HG02588 (cell line): ENCODE data around the gene NUPR2.
"Not testable (repeated sequence)": the region's sequence is repeated elsewhere in the genome, so short reads cannot be mapped to it uniquely, and the experiment has no call there.

Experiments used
- ATAC-seq: cut with Tn5 transposase; IDR thresholded peaks from one replicate; pipeline ENCODE4 v1.9.1; 2021; ENCODE audit warnings: mild to moderate bottlenecking, moderate library complexity; ENCODE audit not compliant: unreplicated experiment

Gene NUPR2, protein sequence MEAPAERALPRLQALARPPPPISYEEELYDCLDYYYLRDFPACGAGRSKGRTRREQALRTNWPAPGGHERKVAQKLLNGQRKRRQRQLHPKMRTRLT

DNA sequence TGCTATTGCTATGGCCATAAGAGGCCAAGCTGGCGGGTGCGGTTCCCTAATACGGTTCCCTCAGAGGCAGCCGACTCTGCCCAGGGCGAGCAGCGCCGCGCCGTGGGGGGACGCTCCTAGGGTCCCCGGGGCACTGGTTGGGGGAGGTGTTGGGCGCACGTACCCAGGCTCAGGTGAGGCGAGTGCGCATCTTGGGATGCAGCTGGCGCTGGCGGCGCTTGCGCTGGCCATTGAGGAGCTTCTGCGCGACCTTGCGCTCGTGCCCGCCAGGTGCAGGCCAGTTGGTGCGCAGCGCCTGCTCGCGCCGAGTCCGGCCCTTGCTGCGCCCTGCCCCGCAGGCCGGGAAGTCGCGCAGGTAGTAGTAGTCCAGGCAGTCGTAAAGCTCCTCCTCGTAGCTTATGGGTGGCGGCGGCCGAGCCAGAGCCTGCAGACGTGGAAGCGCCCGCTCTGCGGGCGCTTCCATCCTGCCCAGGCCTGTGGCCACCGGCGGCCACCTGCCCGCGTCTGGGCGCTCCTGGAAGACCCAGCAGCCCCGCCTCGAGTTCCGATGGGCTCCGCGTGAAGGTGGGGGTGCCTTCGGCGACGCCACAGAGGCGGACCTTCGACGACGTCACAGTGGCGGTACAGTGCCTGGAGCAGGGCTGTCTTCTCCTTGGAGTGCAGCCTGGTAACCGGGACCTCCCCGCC, at the start of gene NUPR2:
NUPR2 (minus strand) TSS at position 566 of the 687 bp plus-strand sequence; CDS start at position 463, 103 bp downstream.
- ATAC-seq = no peak

DNA sequence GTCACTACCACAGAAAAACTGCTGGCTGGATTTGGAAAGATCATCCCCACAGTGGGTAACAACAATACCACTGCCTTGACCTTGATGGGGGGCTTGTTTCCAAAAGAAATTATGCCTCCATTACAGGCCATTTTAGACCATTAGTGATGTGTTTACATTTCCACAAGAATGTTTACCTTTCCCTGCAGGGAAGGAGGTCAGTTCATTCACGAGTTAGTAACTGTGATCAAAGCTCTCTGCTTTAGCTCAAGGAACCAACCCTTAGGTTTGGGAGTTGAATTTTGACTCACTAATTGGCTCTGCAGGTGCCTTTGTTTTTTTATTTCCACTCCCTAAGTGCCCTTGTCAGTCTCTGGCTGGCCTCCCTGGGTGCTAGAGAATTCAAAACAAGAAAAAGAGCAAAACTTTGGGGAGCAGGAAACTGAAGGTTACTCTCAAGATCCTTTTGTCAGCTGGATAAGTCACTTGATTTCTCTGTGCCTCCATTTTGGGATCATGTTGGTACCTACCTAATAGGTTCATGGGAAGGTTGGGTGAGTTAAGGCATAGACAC, 41.1 kb upstream of the NUPR2 start:
- no peak for ATAC-seq

DNA sequence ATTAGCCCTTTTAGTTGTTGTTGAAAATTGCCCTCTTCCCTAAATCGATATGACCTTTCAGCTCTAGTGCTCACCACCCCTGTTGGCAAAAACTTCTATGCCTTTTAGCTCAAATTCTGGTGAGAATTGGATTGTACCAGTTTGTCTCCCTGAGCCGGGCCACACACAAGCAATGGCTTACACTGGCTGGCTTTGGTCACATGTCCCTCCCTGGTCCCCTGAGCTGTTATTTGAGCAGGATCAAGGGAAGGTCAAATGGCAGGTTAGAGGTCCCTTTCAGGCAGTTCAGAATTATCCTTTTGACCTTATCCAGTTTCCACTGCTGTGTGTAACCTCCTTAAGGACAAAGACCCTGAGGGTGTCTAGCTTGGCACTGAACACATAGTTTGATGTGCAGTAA, 14.8 kb upstream of the NUPR2 start:
- not testable (repeated sequence) for ATAC-seq

DNA sequence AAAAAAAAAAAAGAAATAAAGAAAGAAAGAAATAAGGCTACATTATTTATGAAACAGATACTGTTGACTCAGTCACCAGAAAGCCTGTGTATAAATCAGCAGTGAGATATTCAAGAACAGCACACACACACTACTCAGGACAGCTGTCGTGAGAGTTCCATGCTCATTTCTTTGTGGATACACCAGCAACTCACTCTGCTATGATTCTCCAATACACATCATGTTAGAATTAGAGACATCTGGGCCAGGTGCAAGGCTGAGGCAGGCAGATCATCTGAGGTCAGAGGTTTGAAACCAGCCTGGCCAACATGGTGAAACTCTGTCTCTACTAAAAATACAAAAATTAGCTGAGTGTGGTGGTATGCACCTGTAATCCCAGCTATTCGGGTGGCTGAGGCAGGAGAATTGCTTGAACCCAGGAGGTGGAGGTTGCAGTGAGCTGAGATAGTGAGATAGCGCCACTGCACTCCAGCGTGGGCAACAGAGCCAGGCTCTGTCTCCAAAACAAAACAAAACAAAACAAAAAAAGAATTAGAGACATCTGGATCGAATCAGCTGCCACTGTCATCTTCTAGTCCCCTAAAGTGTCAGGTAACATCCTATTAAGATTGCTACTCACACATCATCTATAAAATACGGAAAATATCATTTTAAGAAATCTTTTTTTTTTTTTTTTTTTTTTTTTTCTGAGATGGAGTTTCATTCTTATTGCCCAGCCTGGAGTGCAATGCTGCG, 11.2 kb upstream of the NUPR2 start:
- no peak for ATAC-seq

DNA sequence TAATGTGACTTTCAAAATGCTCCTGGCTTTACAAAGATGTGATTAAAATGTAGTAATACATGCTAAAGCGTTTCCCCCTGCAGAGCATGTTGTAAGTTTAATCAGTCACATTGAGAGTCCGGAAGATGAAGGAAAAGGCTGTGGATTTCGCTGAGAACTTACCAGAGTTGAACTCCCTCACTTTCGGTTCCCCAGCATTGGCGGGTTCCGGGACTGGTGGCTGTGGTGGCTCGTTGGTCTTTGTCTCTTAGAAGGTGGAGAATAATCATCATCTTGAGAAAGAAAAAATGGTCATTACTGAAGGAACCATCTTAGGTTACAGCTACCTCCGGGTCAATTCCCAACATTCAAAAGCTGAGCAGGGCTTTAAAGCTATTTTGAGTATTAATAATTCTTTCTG, 9.6 kb upstream of the NUPR2 start:
- ATAC-seq = no peak

DNA sequence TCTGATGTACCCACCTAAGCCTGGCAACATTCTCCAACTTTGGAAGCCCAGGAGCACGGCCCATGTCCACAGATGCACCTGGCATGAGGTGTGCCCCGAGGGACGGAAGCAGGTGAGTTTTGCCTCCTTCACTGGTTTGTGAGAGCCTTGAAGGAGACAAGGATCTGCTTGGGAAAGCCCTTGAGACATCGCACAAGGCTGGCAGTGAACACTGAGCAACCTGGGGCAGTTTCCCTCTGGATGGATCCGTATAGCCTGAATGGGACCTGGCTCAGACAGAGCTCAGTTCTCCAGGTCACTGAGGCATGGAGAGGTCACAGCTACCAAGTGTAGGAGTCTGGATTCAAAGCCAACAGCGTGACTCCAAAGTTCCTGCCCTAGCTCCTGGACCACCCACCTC, 8.8 kb upstream of the NUPR2 start:
- no peak for ATAC-seq

DNA sequence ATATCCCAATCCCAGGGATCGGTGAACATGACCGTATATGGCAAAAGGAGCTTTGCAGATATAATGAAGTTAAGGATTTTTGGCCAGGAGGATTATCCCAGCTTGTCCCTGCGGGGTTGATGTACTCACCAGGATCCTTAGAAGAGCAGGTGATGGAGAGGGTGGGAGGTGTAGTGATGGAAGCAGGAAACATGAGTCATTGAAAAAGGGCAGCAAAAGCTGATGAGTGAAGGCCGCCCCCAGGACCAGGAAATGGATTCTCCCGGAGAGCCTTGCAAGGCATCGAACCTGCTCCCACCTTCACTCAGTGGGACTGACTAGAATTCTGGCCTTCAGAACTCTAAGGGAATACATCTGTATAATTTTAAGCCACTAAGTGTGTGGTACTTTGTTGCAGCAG, 5.2 kb upstream of the NUPR2 start:
- no peak for ATAC-seq

DNA sequence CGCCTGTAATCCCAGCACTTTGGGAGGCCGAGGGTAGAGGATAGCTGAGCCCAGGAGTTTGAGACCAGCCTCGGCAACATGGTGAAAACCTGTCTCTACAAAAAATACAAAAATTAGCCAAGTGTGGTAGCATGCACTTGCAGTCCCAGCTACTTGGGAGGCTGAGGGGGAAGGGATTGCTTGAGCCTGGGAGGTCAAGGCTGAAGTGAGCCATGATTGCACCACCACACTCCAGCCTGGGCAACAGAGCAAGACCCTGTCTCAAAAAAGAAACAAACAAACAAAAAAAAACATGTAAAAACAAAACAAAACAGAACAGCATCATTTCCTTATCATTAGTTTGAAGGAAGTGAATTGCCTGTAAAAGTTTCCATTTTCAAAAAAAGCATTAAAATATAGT, 4.0 kb downstream of the NUPR2 start:
- ATAC-seq = not testable (repeated sequence)

DNA sequence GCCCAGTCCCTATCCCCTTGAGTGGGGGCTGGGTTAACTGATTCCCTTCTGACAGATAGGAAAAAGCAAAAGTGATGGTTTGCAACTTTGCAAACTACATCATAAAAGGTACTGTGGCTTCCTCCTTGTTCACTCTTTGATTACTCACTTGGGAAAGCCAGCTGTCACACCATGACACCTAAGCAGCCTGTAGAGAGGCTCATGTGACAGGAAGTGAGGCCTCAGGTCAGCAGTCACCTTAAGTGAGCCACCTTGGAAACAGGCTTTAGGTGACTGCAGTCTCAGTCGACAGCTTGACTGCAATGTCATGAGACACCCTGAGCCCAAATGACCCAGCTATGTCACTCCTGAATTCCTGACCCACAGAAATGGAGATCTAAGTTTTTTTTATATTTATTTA, 5.6 kb downstream of the NUPR2 start:
- ATAC-seq = no peak

DNA sequence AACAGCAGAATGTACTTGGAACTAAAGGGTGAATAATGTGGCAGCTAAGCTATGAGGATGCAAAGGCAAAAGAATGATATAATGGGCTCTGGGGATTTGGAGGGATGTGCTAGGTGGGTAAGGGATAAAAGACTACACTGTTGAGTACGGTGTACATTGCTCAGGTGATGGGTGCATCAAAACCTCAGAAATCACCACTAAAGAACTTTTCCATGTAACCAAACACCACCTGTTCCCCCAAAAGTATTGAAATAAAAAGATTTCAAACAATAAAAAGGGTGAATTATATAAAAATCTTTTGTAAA, 8.3 kb downstream of the NUPR2 start:
- ATAC-seq = no peak

DNA sequence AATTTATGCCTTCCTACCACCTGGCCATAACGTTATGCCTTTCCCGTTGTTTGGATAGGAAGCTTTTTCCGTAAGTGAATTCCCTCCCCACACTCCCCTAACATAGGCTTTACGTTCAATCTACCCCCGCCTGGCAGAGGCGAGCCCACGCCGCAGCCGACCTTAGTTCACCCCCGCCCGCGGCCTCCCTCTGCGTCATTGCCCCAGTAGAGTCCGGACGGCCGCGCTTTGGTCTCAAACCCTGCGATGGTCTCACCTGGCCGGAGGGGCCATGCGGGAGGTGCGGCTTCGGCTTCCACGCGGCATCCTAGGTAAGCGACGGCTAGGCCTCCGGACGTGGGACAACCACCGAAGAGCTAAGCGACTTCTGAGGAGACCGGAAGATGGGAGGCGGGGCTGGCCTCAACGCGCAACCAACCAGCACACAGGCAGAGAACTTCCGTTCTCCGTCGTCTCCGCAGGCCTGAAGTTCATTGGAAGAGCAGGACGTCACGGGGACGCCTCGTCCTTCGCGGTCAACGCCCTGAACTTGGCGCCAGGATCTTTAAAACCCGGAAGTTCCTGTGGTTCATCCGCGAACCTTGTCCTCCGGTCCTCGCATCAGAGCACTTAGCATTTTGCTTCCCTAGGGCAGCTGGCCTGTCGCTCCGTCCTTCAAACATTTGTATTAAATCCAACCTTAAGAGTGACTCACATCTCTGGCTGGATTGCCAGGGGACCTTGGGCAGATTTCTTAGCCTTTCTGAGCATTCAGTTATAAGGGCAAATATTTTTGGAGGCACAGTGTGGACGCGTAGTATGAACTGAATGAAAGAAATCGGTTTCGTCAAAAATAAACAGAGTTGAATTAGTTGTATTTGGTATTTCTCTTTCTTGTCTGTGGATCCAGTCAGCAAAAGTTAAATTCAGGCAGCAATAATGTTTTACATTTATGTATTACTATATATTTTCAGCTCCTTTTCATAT, 9.8 kb downstream of the NUPR2 start, which contains the start of gene CHCHD2:
CHCHD2 (minus strand) TSS at position 369 of the 966 bp plus-strand sequence; CDS start at position 306, 63 bp downstream.
- ATAC-seq = peak; percentile 100

DNA sequence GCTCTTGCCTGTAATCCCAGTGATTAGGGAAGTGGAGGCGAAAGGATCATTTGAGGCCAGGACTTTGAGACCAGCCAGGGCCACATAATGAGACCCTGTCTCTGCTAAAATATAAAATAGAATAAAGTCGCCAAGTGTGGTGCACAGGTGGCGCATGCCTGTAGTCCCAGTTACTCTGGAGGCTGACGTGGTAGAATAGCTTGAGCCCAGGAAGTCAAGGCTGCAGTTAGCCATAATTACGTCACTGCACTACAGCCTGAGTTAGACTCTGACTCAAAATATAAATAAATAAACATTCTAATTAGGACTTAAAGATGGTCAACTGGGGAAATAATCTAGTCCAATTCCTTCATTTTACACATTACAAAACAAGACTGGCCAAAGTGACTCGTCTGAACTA, 10.7 kb downstream of the NUPR2 start:
- ATAC-seq = no peak

DNA sequence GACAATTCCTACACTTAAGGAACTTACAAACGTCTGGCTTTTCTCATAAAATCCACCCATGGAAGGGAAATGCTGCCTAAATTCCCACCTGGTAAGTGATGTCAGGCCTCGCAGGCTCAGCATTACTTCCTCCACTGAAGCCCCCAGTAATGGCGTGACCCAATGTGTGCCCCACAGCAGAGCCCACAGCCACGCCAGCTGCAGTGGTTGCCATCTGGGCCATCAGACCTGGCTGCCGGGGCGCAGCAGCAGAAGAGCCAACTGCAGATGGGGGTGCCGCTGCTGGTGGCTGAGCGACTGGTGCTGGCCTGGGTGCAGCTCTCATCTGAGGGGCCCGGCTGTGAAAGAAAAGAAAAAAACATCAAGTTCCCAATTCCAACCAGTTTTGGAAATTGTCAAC, 12.1 kb downstream of the NUPR2 start:
- not testable (repeated sequence) for ATAC-seq

DNA sequence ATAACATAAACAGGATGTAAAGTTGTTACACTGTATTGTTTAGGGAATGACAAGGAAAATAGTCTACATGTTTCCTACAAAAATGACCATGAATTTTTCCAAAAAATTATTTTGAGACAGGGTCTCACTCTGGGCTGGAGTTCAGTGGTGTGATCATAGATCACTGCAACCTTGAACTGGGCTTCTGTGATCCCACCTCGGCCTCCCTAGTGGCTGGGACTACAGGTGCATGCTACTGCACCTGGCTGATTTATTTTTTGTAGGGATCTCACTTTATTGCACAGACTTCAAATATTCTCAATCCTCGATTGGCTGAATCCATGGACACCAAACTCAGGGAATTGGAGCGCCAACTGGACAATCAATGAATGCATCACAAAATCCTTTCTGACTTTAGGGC, 16.6 kb downstream of the NUPR2 start:
- ATAC-seq = no peak

DNA sequence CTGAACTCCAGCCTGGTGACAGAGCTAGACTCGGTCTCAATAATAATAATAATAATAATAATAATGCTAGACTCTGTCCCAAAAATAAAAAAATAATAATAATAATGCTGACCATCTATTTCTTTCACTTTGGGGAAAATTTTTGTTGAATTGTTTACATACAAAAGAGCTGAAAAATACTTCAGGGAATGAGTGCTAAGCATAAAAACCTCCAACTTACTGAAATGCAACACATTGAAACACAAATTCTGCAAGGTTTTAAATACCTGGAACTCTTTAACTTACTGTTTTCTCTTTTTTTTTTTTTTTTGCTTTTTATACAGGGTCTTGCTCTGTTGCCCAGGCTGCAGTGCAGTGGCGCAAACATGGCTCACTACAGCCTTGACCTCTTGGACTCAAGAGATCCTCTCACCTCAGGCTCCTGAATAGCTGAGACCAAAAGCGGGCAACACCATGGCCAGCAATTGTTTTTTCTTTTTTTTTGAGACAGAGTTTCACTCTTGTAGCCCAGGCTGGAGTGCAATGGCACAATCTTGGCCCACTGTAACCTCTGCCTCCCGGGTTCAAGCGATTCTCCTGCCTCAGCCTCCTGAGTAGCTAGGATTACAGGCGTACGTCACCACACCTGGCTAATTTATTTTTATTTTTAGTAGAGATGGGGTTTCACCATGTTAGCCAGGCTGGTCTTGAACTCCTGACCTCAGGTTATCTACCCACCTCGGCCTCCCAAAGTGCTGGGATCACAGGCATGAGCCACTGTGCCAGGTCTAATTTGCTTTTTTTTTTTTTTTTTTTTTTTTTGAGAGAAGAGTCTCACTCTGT, 17.8 kb downstream of the NUPR2 start:
- ATAC-seq = not testable (repeated sequence)

DNA sequence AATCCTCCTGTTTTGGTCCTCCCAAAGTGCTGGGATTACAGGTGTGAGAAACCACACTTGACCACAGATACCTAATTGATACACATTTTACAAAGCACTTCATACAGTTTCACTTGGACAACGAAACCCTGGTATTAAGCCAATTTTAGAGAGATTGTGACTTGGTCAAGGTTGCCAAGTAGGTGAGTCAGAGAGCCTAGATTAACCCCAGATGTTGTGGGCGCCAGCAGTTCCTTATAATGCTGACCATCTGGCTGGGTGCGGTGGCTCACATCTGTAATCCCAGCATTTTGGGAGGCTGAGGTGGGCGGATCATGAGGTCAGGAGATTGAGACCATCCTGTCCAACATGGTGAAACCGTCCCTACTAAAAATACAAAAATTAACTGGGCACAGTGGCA, 18.5 kb downstream of the NUPR2 start:
- ATAC-seq = no peak

DNA sequence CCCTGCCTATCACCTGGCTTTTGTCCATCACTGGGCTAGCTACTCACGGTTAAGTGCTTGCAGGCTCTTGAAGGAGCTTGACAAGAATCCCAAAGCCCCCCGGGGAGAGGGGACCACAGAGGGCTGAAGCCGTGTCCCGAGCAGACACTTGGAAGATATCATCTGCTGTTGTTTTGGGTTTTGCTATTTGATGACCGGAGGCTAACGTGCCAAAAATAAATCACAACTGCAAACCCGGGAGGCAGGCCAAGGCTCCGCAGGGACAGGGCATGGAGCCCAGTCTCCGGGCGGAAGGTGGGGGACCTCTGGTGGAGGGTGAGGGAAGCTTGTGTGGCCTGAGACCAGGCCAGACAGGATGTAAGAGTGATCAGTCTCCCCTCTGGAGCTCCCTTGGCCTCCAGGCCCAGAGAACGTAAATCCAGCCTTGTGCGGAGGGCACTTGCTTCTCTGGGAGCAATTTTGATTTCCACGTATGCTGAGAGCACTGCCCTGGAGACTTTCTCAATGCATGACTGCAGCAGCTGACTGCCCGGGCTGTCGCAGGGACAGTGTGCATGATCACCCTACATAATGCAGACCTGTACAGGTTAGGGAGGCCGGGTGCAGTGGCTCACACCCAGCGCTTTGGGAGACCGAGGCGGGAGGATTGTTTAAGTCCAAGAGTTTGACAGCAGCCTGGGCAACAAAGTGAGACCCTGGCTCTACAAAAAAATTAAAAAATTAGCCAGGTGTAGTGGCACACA, 23.3 kb downstream of the NUPR2 start, which contains the start of gene PHKG1:
PHKG1 (minus strand) TSS at position 164 of the 743 bp plus-strand sequence. CDS start 4,011 bp downstream, outside the sequence.
- ATAC-seq = no peak

DNA sequence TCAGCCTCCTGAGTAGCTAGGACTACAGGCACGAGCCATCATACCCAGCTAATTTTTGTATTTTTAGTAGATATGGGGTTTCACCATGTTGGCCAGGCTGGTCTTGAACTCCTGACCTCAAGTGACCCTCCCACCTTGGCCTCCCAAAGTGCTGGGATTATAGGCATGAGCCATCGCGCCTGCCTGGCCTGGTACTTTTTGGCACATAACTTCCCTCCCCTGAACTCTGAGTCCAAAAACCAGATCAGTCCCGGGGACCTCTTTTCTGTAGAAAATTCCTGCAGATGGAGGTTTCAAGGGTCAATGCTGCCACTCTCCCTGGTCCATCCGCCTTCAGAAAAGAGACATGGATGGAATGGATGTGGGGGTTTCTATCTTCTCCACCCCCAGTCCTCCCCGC, 23.8 kb downstream of the NUPR2 start:
- not testable (repeated sequence) for ATAC-seq

DNA sequence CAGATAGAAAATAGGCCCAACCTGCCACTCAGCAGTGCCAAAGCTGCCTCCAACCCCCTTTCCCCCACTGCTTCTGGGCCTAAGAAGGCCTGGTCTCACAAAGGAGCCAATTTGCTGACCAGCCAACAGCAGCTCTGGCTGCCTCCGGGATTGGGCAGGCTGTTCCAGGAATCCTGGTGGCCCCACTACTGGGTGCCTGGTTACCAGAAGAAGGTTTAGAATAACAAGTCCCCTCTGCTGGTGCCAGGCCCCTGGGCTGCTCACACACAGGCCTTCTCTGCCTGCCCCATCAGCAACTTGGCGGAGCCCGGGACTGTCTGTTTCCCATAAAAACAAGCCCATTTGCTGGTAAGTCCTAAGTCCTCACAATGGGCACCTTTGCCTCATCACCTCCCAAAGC, 24.6 kb downstream of the NUPR2 start:
- no peak for ATAC-seq
